GM12878 (cell line): ENCODE measurements around the gene ARHGAP6. TPM values are rescaled to one million over a fixed set of nuclear protein-coding genes. Genes with fewer than 3 reads are reported as not detected.

Source experiments
- ATF2 ChIP-seq: IDR thresholded peaks from 2 replicates; pipeline ENCODE4 v1.6.1; 2012; ENCODE audit warnings: low read length, inconsistent platforms
- ATF7 ChIP-seq: fragments of 450-650 bp; IDR thresholded peaks from 2 replicates; pipeline ENCODE4 v1.6.1; 2016; ENCODE audit warnings: low read depth, mild to moderate bottlenecking
- BACH1 ChIP-seq: fragments of 450-650 bp; IDR thresholded peaks from 2 replicates; pipeline ENCODE4 v1.6.1; 2017; ENCODE audit warnings: mild to moderate bottlenecking, borderline replicate concordance
- CREM ChIP-seq: IDR thresholded peaks from 2 replicates; pipeline ENCODE4 v1.6.1; 2014; ENCODE audit warnings: antibody characterized with exemption, low read depth
- E4F1 ChIP-seq: fragments of 450-650 bp; IDR thresholded peaks from 2 replicates; pipeline ENCODE4 v1.6.1; 2018; ENCODE audit warnings: borderline replicate concordance, mild to moderate bottlenecking; ENCODE audit not compliant: partially characterized antibody
- FOS ChIP-seq: IDR thresholded peaks from 3 replicates; pipeline ENCODE4 v1.6.1; 2011; ENCODE audit warnings: borderline replicate concordance; ENCODE audit not compliant: insufficient read length; ENCODE audit errors: extremely low read depth
- FOXM1 ChIP-seq: IDR thresholded peaks from 2 replicates; pipeline ENCODE4 v1.6.1; 2012; ENCODE audit warnings: low read depth, mild to moderate bottlenecking, inconsistent platforms, low read length, moderate library complexity
- IRF5 ChIP-seq: fragments of 450-650 bp; IDR thresholded peaks from 2 replicates; pipeline ENCODE4 v1.6.1; 2017; ENCODE audit warnings: borderline replicate concordance
- MYB ChIP-seq: fragments of 150-350 bp; IDR thresholded peaks from 2 replicates; pipeline ENCODE4 v1.6.1; 2014; ENCODE audit warnings: mild to moderate bottlenecking, low read depth, low read length, borderline replicate concordance
- NFXL1 ChIP-seq: fragments of 450-650 bp; IDR thresholded peaks from 2 replicates; pipeline ENCODE4 v1.6.1; 2017; ENCODE audit warnings: antibody characterized with exemption, mild to moderate bottlenecking, borderline replicate concordance
- NR2C1 ChIP-seq: fragments of 450-650 bp; IDR thresholded peaks from 2 replicates; pipeline ENCODE4 v1.6.1; 2017; ENCODE audit warnings: antibody characterized with exemption, mild to moderate bottlenecking, moderate library complexity
- PKNOX1 ChIP-seq: fragments of 450-650 bp; IDR thresholded peaks from 2 replicates; pipeline ENCODE4 v1.6.1; 2016; ENCODE audit warnings: mild to moderate bottlenecking
- PML ChIP-seq: IDR thresholded peaks from 2 replicates; pipeline ENCODE4 v1.6.1; 2012; ENCODE audit warnings: low read length, inconsistent platforms
- RAD51 ChIP-seq: fragments of 450-650 bp; IDR thresholded peaks from 2 replicates; pipeline ENCODE4 v1.6.1; 2016; ENCODE audit warnings: moderate library complexity, mild to moderate bottlenecking, inconsistent platforms
- RB1 ChIP-seq: fragments of 450-650 bp; formaldehyde crosslinking; IDR thresholded peaks from 2 replicates; pipeline ENCODE4 v1.6.1; 2017; ENCODE audit warnings: mild to moderate bottlenecking, borderline replicate concordance
- SMARCA5 ChIP-seq: fragments of 450-650 bp; IDR thresholded peaks from 2 replicates; pipeline ENCODE4 v1.6.1; 2017; ENCODE audit warnings: mild to moderate bottlenecking
- SPI1 ChIP-seq: IDR thresholded peaks from 2 replicates; pipeline ENCODE4 v1.6.1; 2011; ENCODE audit warnings: low read depth, mild to moderate bottlenecking, low read length, moderate library complexity, borderline replicate concordance; ENCODE audit not compliant: insufficient read depth
- SREBF1 ChIP-seq: IDR thresholded peaks from 2 replicates; pipeline ENCODE4 v1.6.1; 2012; ENCODE audit warnings: mild to moderate bottlenecking, low read length
- TCF3 ChIP-seq: IDR thresholded peaks from 2 replicates; pipeline ENCODE4 v1.6.1; 2012; ENCODE audit warnings: low read depth, mild to moderate bottlenecking, low read length, borderline replicate concordance; ENCODE audit not compliant: insufficient read depth
- YY1 ChIP-seq: IDR thresholded peaks from 2 replicates; pipeline ENCODE4 v1.6.1; 2011; ENCODE audit warnings: low read depth, mild to moderate bottlenecking, low read length
- ZBTB40 ChIP-seq: fragments of 450-650 bp; IDR thresholded peaks from 2 replicates; pipeline ENCODE4 v1.6.1; 2016; ENCODE audit warnings: mild to moderate bottlenecking, moderate library complexity, borderline replicate concordance
- polyA plus RNA-seq, 11 experiments: library from polyadenylated mRNA; depleted of rRNA in 4 of 11; unstranded in 6 of 11; stranded (reverse) in 5 of 11; fragments of >200 nt; fragmentation: Nextera tagmentation in 4 of 11; fragmentation: Illumina TruSeq in 1 of 11; extraction: Ambion mirVana in 4 of 11; extraction: Trizol in 1 of 11; gene quantifications; 1 replicate in 1 of 11; 2 replicates in 10 of 11; pipeline versions ENCODE4 v1.2.1 to v1.2.3, GENCODE V29; 2011 to 2016; ENCODE audit warnings: inconsistent platforms in 2 of 11, missing spikeins in 2 of 11, low read depth in 1 of 11
- total RNA-seq, 4 experiments: library from RNA; depleted of rRNA in 3 of 4; stranded (reverse); fragments of >200 nt in 3 of 4; fragmentation: Illumina TruSeq in 1 of 4; extraction: Trizol in 1 of 4; gene quantifications; 2 replicates each; pipeline versions ENCODE4 v1.2.1 to v1.2.3, GENCODE V29; 2013 to 2021

Gene ARHGAP6
- total and polyA plus RNA-seq, 10 of the 15 experiments (the other 5 are each of a cell fraction or from before 2014, with no cell fraction given) = 0.20 to 1.8 (median 0.76) TPM

- TF ChIP-seq NR2C1 = no peak
- no peak for TF ChIP-seq ATF7
- no peak for TF ChIP-seq E4F1
- TF ChIP-seq FOS = no peak
- no peak for TF ChIP-seq YY1
- no peak for TF ChIP-seq BACH1
- no peak for TF ChIP-seq MYB
- 0 out of 2 replicates have a peak, but pooled peaks have one; percentile 14 for TF ChIP-seq ATF2
- no peak for TF ChIP-seq SPI1
- TF ChIP-seq CREM = no peak
- no peak for TF ChIP-seq PML
- peak; percentile 28; the same call in 1 of the 2 replicates for TF ChIP-seq RB1
- no peak for TF ChIP-seq TCF3
- no peak for TF ChIP-seq PKNOX1
- no peak for TF ChIP-seq SREBF1
- TF ChIP-seq IRF5 = no peak
- TF ChIP-seq FOXM1 = peak; percentile 53; the same call in 1 of the 2 replicates
- TF ChIP-seq SMARCA5 = peak; percentile 55
- no peak for TF ChIP-seq RAD51
- TF ChIP-seq NFXL1 = no peak
- TF ChIP-seq ZBTB40 = no peak
Observed at GRCh38 chrX:11533199-11533651, 132.5 kb downstream of the ARHGAP6 start (continued).
